Measurements from ENCODE around the gene TMEM87B. TPM values are rescaled to one million over a fixed set of nuclear protein-coding genes. Genes with fewer than 3 reads are reported as not detected.

TMEM87B gene, protein sequence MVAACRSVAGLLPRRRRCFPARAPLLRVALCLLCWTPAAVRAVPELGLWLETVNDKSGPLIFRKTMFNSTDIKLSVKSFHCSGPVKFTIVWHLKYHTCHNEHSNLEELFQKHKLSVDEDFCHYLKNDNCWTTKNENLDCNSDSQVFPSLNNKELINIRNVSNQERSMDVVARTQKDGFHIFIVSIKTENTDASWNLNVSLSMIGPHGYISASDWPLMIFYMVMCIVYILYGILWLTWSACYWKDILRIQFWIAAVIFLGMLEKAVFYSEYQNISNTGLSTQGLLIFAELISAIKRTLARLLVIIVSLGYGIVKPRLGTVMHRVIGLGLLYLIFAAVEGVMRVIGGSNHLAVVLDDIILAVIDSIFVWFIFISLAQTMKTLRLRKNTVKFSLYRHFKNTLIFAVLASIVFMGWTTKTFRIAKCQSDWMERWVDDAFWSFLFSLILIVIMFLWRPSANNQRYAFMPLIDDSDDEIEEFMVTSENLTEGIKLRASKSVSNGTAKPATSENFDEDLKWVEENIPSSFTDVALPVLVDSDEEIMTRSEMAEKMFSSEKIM
- total RNA-seq (2021; fragmentation: NEBNext Ultra II Directional; extraction: Animal tissue kit (Norgen Biotek cat#: 25700)) (7.2 and 9.6 TPM in 2 replicates), polyA plus RNA-seq (2011; rRNA removed) (3.0 and 9.0 TPM in 2 replicates), polyA minus RNA-seq (2011; rRNA and poly(A)+ RNA removed) (4.5 and 5.5 TPM in 2 replicates)
- polyA plus RNA-seq (2011; cell fraction: cytosol; rRNA removed), result 8.5 TPM
- 3.4 TPM for polyA plus RNA-seq (2011; cell fraction: nucleus; rRNA removed)
- 3.7 to 6.8 TPM (median 4.5 TPM) in 4 replicates for polyA plus RNA-seq (2012, experiment 1 of 2)
- 0.89 TPM for polyA plus RNA-seq (2012, experiment 2 of 2)
- 12.3 TPM for polyA plus RNA-seq (2013, experiment 1 of 2)
- polyA plus RNA-seq (2013, experiment 2 of 2), result 11.6 TPM
- 12.8 TPM for polyA minus RNA-seq (2011; cell fraction: cytosol; rRNA and poly(A)+ RNA removed)
- 9.5 TPM for polyA minus RNA-seq (2011; cell fraction: nucleus; rRNA and poly(A)+ RNA removed)
- long read RNA-seq, experiment 1, partial matches to known transcripts, result 2 of 11 reads
- long read RNA-seq, experiment 1, other reads (novel, unspliced or antisense), result 9 of 11 reads
- long read RNA-seq, experiment 2, partial matches to known transcripts, result 0 of 3 reads
- long read RNA-seq, experiment 2, other reads (novel, unspliced or antisense), result 3 of 3 reads

DNA sequence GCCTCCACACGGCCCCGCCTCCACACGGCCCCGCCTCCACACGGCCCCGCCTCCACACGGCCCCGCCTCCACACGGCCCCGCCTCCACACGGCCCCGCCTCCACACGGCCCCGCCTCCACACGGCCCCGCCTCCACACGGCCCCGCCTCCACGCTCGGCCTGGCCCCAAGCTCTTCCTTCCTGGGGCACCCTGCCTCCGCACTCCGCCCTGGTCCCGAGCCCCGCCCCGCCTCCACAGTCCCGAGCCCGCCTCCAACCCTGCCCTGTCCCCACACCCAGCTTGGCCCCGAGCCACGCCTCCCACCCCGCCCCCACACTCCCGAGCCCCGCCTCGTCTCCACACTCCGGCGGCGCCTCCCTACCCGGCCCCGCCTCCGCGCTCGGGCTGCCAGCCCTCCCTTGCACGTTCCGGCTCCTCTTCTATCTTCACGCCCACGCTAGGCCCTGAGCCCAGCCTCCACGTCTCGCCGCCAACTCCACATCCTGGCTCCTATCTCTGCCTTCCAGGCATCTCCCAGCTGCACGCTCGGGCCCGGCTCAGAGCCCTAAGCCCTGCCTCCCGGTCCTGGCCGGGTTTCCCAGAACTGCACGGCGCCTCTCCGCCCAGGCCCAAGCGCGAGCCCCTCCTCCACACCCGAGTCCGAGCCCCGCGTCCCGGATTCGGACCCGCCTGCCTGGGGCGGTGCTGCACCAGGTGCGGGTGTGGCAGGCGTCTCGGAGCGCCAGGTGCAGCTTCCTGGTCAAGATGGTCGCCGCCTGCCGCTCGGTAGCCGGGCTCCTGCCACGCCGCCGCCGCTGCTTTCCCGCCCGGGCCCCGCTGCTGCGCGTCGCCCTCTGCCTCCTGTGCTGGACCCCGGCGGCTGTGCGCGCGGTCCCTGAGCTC is at the start of gene TMEM87B:
Gene TMEM87B, plus strand, starts transcription at position 423 of the 883 bp plus-strand sequence. Its CDS starts 323 bp downstream, at position 746.
- Histone ChIP-seq H2BK15ac (ENCODE audit: low read length) (peak within 1 kb of the TSS; percentile 95; the same call in 1 of the 2 replicates), H3K27me3 (replicated peaks in 1 of 4; ENCODE audit: control insufficient read depth in 3 of 4, extremely low read depth in 1 of 4, insufficient read depth in 3 of 4, low read length in 3 of 4) (no peaks in the 10 kb centered on the region), H3K4me3 (ENCODE audit: extremely low read depth in 1 of 4, insufficient read depth in 2 of 4, low read depth in 3 of 4, low read length in 4 of 4) (peak within 1 kb of the TSS; percentile 60 to 88 (median 84)), H4K20me1 (replicated peaks in 1 of 2; ENCODE audit: control insufficient read depth in 1 of 2, insufficient read depth in 2 of 2, low read length in 2 of 2) (peaks cover 2% of the 10 kb centered on the region in 2 experiments), H4K8ac (ENCODE audit: extremely low read depth, insufficient read depth, low read length) (peak within 1 kb of the TSS; percentile 86), H3K14ac (ENCODE audit: insufficient read length) (no peak within 1 kb of the TSS), H2BK5ac (ENCODE audit: low read depth, low read length) (peak within 1 kb of the TSS; percentile 98; the same call in 1 of the 2 replicates), H3K79me1 (ENCODE audit: low read depth, low read length) (no peaks in the 10 kb centered on the region), H4K5ac (ENCODE audit: insufficient read length, low read depth, low read length) (peak within 1 kb of the TSS; percentile 95), H3K23me2 (ENCODE audit: low read depth, low read length) (peaks cover 7% of the 10 kb centered on the region; the same call in 1 of the 2 replicates), H2BK120ac (replicated peaks; ENCODE audit: low read depth, low read length) (peak within 1 kb of the TSS; percentile 86), H2BK12ac (ENCODE audit: low read depth, low read length) (peak within 1 kb of the TSS; percentile 89; the same call in 1 of the 2 replicates), H3K56ac (replicated peaks; ENCODE audit: insufficient read length, low read depth, low read length) (peak within 1 kb of the TSS; percentile 77), H2AFZ (ENCODE audit: low read length) (peak within 1 kb of the TSS; percentile 97; the same call in 1 of the 2 replicates), H3K27ac (ENCODE audit: low read depth, low read length) (peak within 1 kb of the TSS; percentile 90; the same call in 1 of the 2 replicates), H3K36me3 (ENCODE audit: control insufficient read depth in 2 of 4, insufficient read depth in 4 of 4, low read length in 3 of 4) (no peaks in the 10 kb centered on the region), H3K9ac (replicated peaks in 1 of 4; ENCODE audit: extremely low read depth in 1 of 4, low read depth in 3 of 4, low read length in 3 of 4) (peak within 1 kb of the TSS in 3 of 4 experiments; percentile 70 to 83 (median 80); a peak in 6 of 7 replicates), H3K79me2 (ENCODE audit: control insufficient read depth in 1 of 2, insufficient read depth in 2 of 2, low read length in 2 of 2) (no peaks in the 10 kb centered on the region), H4K91ac (replicated peaks; ENCODE audit: insufficient read length, low read length) (peak within 1 kb of the TSS; percentile 94), H3K23ac (ENCODE audit: insufficient read length) (no peak within 1 kb of the TSS), H2BK20ac (ENCODE audit: low read length) (no peak within 1 kb of the TSS), H2AK5ac (ENCODE audit: low read depth, low read length) (no peak within 1 kb of the TSS), H3K9me3 (ENCODE audit: insufficient read depth in 2 of 2, low read depth in 1 of 2, low read length in 1 of 2) (no peaks in the 10 kb centered on the region), H3K4me2 (ENCODE audit: insufficient read depth in 1 of 2, low read depth in 2 of 2, low read length in 2 of 2) (peak within 1 kb of the TSS; percentile 90 to 99), H3K4me1 (replicated peaks in 1 of 4; ENCODE audit: control insufficient read depth in 3 of 4, insufficient read depth in 4 of 4, low read length in 3 of 4) (no peaks in the 10 kb centered on the region; a peak in 2 of 7 replicates), H3K18ac (ENCODE audit: extremely low read depth, low read length) (peak within 1 kb of the TSS; percentile 93), H3K4ac (replicated peaks; ENCODE audit: insufficient read length, low read depth, low read length) (peak within 1 kb of the TSS; percentile 47)
- 3% methylated on average over 52 of the region's 90 CpGs; no CpG with 5 or more reads in 1 of the 2 experiments for WGBS, 2 experiments (ENCODE audit: extremely low coverage in 1 of 2, insufficient coverage in 1 of 2, insufficient read length in 1 of 2, insufficient replicate concordance in 2 of 2, low coverage in 1 of 2, low lambda C conversion rate in 2 of 2, missing lambda C conversion rate in 1 of 2)
- FAIRE-seq (no peak), DNase-seq (ENCODE audit: low read depth in 1 of 2, low spot score in 2 of 2) (peak; percentile 91 to 96)
- CTCF ChIA-PET (ENCODE audit: partially characterized antibody), result interaction anchor here (0.9 kb wide), 1 partner anchor 154 kb away, joined by 3 read pairs; no protein-coding TSS in a partner anchor
- POLR2A ChIA-PET (ENCODE audit: partially characterized antibody), result interaction anchor here (0.6 to 1.6 kb wide), 3 partner anchors 21 to 222 kb away, joined by 3 to 6 read pairs (median 3); no protein-coding TSS in a partner anchor
- peak; percentile 93 for TF ChIP-seq EGR1 (IDR thresholded peaks at IDR 0.05; ENCODE audit: borderline replicate concordance, low read depth, low read length)
- TF ChIP-seq TBP (IDR thresholded peaks at IDR 0.05; ENCODE audit: low read depth, low read length), result no peak; the same call in 1 of the 2 replicates
- TF ChIP-seq RBBP5 (IDR thresholded peaks at IDR 0.05; ENCODE audit: borderline replicate concordance, low read depth, low read length), result peak; percentile 54; the same call in 1 of the 2 replicates
- peak; percentile 26 for TF ChIP-seq SAP30 (IDR thresholded peaks at IDR 0.05; ENCODE audit: insufficient read depth, insufficient replicate concordance, low read length)
- TF ChIP-seq ASH2L (IDR thresholded peaks at IDR 0.05; ENCODE audit: low read length), result peak; percentile 81

Measured in H1 (cell line).